ENCODE data around the gene ABTB2. TPM values are rescaled to one million over a fixed set of nuclear protein-coding genes. Genes with fewer than 3 reads are reported as not detected.

ABTB2 gene
- total and polyA plus RNA-seq, 2 of the 8 experiments (the other 6 are each of a cell fraction or from before 2014, with no cell fraction given) = 7.7 to 10.2 TPM

- TF ChIP-seq E2F6 (IDR thresholded peaks at IDR 0.05) (no peak), MAX (IDR thresholded peaks at IDR 0.05) (no peak), TAF7 (optimal IDR thresholded peaks at IDR 0.05; ENCODE audit: borderline replicate concordance, low read depth, low read length) (no peak), SP2 (IDR thresholded peaks at IDR 0.05; ENCODE audit: low read length) (no peak), NANOG (IDR thresholded peaks at IDR 0.05; ENCODE audit: insufficient read depth, low read depth, low read length, poor library complexity, severe bottlenecking) (no peak), TEAD4 (IDR thresholded peaks at IDR 0.05; ENCODE audit: low read depth, low read length) (no peak), BACH1 (IDR thresholded peaks at IDR 0.05; ENCODE audit: low read length) (no peak), POU5F1 (IDR thresholded peaks at IDR 0.05; ENCODE audit: low read depth, low read length) (no peak)
Measured at GRCh38 chr11:34270711-34271110, 87.1 kb downstream of the ABTB2 start (continued).
